Measurements from ENCODE around the gene THAP7.
A peak's percentile ranks its signal among the peaks of the same experiment; 100 is the strongest.

Gene THAP7

DNA sequence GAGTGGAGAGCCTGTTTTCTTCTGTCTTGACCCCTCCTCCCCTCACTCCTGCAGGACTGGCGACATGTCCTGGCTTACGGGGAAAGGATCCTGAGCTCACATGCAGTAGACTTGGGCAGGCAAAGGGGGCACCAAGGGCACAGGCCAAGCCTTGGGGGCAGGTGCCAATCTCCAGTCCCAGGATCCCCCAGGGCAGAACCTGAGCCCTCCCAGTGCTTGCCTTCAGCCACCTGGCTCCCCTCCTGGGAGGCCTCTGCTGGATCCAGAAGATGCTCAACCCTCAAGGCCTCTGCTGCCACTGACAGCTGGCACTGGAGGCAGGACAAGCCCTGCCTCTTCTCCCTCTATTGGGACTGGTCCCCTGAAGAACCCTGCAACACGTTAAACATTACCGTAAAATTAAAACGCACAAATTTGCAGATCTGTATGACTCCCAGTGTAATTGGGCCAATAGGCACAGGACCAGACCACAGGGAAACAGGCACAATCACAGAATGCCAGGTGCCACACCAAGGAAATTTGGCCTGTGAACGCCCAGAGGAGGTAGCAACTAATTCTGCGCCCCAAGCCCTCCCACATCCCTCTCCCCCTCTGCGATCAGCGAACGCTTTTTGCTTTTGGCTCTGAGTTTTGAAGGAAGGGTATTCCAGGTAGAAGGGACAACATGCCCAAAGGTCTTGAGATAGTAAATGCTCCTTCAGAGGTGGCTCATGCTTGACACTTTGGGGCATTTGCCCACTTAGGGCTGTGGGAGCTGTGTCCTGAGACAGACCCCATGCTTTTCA is 20.8 kb downstream of the THAP7 start:
- no peaks in the 10 kb centered on the region for H3F3A ChIP-seq (ENCODE audit: insufficient read depth, low read length)
- no peaks in the 10 kb centered on the region for H4K20me1 ChIP-seq (ENCODE audit: insufficient read depth, low read length)
- TF ChIP-seq CTCF (IDR thresholded peaks at IDR 0.05; ENCODE audit: low read length) (no peak), EZH2 (IDR thresholded peaks at IDR 0.05; ENCODE audit: borderline replicate concordance, low read length) (no peak)
- peaks cover 20% of the 10 kb centered on the region for H3K4me1 ChIP-seq (ENCODE audit: insufficient read depth, low read length, severe bottlenecking)
- H2AFZ ChIP-seq (ENCODE audit: low read length), result no peak overlapping the region
- H3K9me2 ChIP-seq (ENCODE audit: low read depth, low read length), result no peaks in the 10 kb centered on the region
- peak overlapping the region; percentile 89 for H3K9ac ChIP-seq (ENCODE audit: low read length)
- H3K9me3 ChIP-seq (ENCODE audit: low read length), result peaks cover 9% of the 10 kb centered on the region
- H3K79me2 ChIP-seq (ENCODE audit: insufficient read depth, low read length), result no peaks in the 10 kb centered on the region
- H3K4me3 ChIP-seq (ENCODE audit: low read depth, low read length, poor library complexity, severe bottlenecking), result peak overlapping the region; percentile 86
- H3K36me3 ChIP-seq (ENCODE audit: insufficient read depth, low read length), result peaks cover 5% of the 10 kb centered on the region; the same call in 1 of the 2 replicates
- H3K4me2 ChIP-seq (ENCODE audit: low read length), result peak overlapping the region; percentile 98
- H3K27me3 ChIP-seq (ENCODE audit: insufficient read depth, low read length), result no peaks in the 10 kb centered on the region; the same call in 1 of the 2 replicates
- H3K27ac ChIP-seq (ENCODE audit: low read depth, low read length, poor library complexity, severe bottlenecking), result peak overlapping the region; percentile 19

DNA sequence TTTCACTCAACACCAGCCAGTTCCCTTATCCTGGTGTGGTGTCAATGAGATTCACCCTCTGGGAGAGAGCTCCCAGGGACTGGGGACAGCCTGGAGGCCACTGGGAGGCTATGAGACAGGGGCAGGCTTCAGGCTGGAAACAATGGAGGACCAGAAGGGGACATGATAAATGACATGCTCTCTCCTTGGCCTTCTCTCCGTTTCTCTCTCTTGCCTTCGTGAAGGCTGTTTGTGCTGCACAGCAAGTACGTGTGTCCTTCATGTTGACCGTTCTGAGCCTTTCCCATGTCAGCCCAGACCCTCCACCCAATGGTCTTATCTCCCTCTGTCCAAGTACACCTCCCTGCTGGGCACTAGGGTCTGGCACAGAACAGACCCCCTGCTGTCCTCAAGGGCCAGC is 21.4 kb downstream of the THAP7 start:
- Histone ChIP-seq H3K4me2 (ENCODE audit: low read length) (no peak overlapping the region), H3K79me2 (ENCODE audit: insufficient read depth, low read length) (no peaks in the 10 kb centered on the region), H3F3A (ENCODE audit: insufficient read depth, low read length) (no peaks in the 10 kb centered on the region), H3K27ac (ENCODE audit: low read depth, low read length, poor library complexity, severe bottlenecking) (no peak overlapping the region), H3K4me1 (ENCODE audit: insufficient read depth, low read length, severe bottlenecking) (peaks cover 20% of the 10 kb centered on the region), H3K27me3 (ENCODE audit: insufficient read depth, low read length) (no peaks in the 10 kb centered on the region; the same call in 1 of the 2 replicates), H3K36me3 (ENCODE audit: insufficient read depth, low read length) (no peaks in the 10 kb centered on the region), H3K4me3 (ENCODE audit: low read depth, low read length, poor library complexity, severe bottlenecking) (no peak overlapping the region), H2AFZ (ENCODE audit: low read length) (no peak overlapping the region), H4K20me1 (ENCODE audit: insufficient read depth, low read length) (no peaks in the 10 kb centered on the region), H3K9me2 (ENCODE audit: low read depth, low read length) (no peaks in the 10 kb centered on the region), H3K9me3 (ENCODE audit: low read length) (peaks cover 9% of the 10 kb centered on the region), H3K9ac (ENCODE audit: low read length) (no peak overlapping the region)
- TF ChIP-seq CTCF (IDR thresholded peaks at IDR 0.05; ENCODE audit: low read length) (no peak), EZH2 (IDR thresholded peaks at IDR 0.05; ENCODE audit: borderline replicate concordance, low read length) (no peak)

GRCh38 chr22:20979940-20980453 is 21.9 kb downstream of the THAP7 start:
- H3K4me1 ChIP-seq (ENCODE audit: insufficient read depth, low read length, severe bottlenecking), result peaks cover 20% of the 10 kb centered on the region

More at GRCh38 chr22:20979940-20980453, 21.9 kb downstream of the THAP7 start:
- no peaks in the 10 kb centered on the region for H3K79me2 ChIP-seq (ENCODE audit: insufficient read depth, low read length)
- H3K27me3 ChIP-seq (ENCODE audit: insufficient read depth, low read length), result no peaks in the 10 kb centered on the region; the same call in 1 of the 2 replicates
- H3K27ac ChIP-seq (ENCODE audit: low read depth, low read length, poor library complexity, severe bottlenecking), result no peak overlapping the region
- no peak for TF ChIP-seq CTCF (IDR thresholded peaks at IDR 0.05; ENCODE audit: low read length)
- TF ChIP-seq EZH2 (IDR thresholded peaks at IDR 0.05; ENCODE audit: borderline replicate concordance, low read length), result no peak
- H3K4me3 ChIP-seq (ENCODE audit: low read depth, low read length, poor library complexity, severe bottlenecking), result no peak overlapping the region
- H3K9me3 ChIP-seq (ENCODE audit: low read length), result peaks cover 9% of the 10 kb centered on the region
- H3K9me2 ChIP-seq (ENCODE audit: low read depth, low read length), result no peaks in the 10 kb centered on the region
- H3K9ac ChIP-seq (ENCODE audit: low read length), result no peak overlapping the region
- H2AFZ ChIP-seq (ENCODE audit: low read length), result no peak overlapping the region
- H3K4me2 ChIP-seq (ENCODE audit: low read length), result no peak overlapping the region
- no peaks in the 10 kb centered on the region for H3K36me3 ChIP-seq (ENCODE audit: insufficient read depth, low read length)
- no peaks in the 10 kb centered on the region for H3F3A ChIP-seq (ENCODE audit: insufficient read depth, low read length)
- no peaks in the 10 kb centered on the region for H4K20me1 ChIP-seq (ENCODE audit: insufficient read depth, low read length)
